Aorta (tissue), 5 donors: ENCODE measurements around the gene IQUB. TPM values are rescaled to one million over a fixed set of nuclear protein-coding genes. Genes with fewer than 3 reads are reported as not detected.
"Not testable (repeated sequence)": the region's sequence is repeated elsewhere in the genome, so short reads cannot be mapped to it uniquely, and the experiment has no call there.

Source experiments
- ATAC-seq: fragments of 200-7000 bp; cut with Tn5 transposase; one replicate; pipeline ENCODE4 v1.9.1; 2022; ENCODE audit warnings: moderate library complexity; ENCODE audit not compliant: low FRiP score
- DNase-seq, 2 donors: peaks; one replicate each; pipeline ENCODE4 v3.0.0-alpha.2; 2020
- H3K27ac ChIP-seq, 2 donors: one replicate each; pipeline ENCODE4 v1.5.1; 2013; ENCODE audit warnings: low read length in 2 of 2, mild to moderate bottlenecking in 2 of 2, moderate library complexity in 2 of 2, control low read depth in 1 of 2, inconsistent platforms in 1 of 2, low read depth in 1 of 2
- H3K27me3 ChIP-seq, 2 donors: one replicate each; pipeline ENCODE4 v1.6.1; 2013; ENCODE audit warnings: control low read depth in 1 of 2, low read length in 1 of 2, mild to moderate bottlenecking in 1 of 2, moderate library complexity in 1 of 2; ENCODE audit not compliant: insufficient read depth in 2 of 2, control insufficient read depth in 1 of 2
- H3K36me3 ChIP-seq, 2 donors: one replicate each; pipeline ENCODE4 v1.6.1; 2013; ENCODE audit warnings: control low read depth in 1 of 2, low read length in 1 of 2, mild to moderate bottlenecking in 1 of 2; ENCODE audit not compliant: insufficient read depth in 2 of 2, control insufficient read depth in 1 of 2
- H3K4me1 ChIP-seq, 2 donors: one replicate each; pipeline ENCODE4 v1.6.1; 2013; ENCODE audit warnings: low read length in 2 of 2, control low read depth in 1 of 2, mild to moderate bottlenecking in 1 of 2, moderate library complexity in 1 of 2; ENCODE audit not compliant: insufficient read depth in 2 of 2, control insufficient read depth in 1 of 2
- H3K4me3 ChIP-seq, 2 donors: one replicate each; pipeline ENCODE4 v1.5.1; 2013; ENCODE audit warnings: low read length in 2 of 2, control low read depth in 1 of 2, mild to moderate bottlenecking in 1 of 2
- H3K9me3 ChIP-seq: one replicate; pipeline ENCODE4 v1.6.1; 2013; ENCODE audit warnings: mild to moderate bottlenecking, low read length; ENCODE audit not compliant: control insufficient read depth
- WGBS, 2 donors: extraction: QIAGEN DNeasy Blood & Tissue Kit; methylation state at CpG; one replicate each; pipeline ENCODE4 v1.1.7; 2013; 5-methylcytosine and 5-hydroxymethylcytosine counted together
- intact Hi-C, 2 donors: fragments of 100-400 bp; cut with DNase I; formaldehyde crosslinking; loops; one replicate each; pipeline versions ENCODE4 v1.14.2 to v1.15.0; 2022
- polyA plus RNA-seq, 2 donors: library from polyadenylated mRNA; stranded (reverse); fragments of 200-250 nt; gene quantifications; one replicate each; pipeline ENCODE4 v1.2.3, GENCODE V29; 2013
- total RNA-seq, 2 donors: library from RNA; stranded (reverse); fragmentation: NEBNext Ultra II Directional; extraction: Animal tissue kit (Norgen Biotek cat#: 25700); gene quantifications; one replicate each; pipeline ENCODE4 v1.2.1, GENCODE V29; 2021
- donor health status: healthy with polysubstance abuse.
- donor health status: Bipolar disorder and iron deficiency.
- donor health status: DM: no; HTN: no; CAD: no.
- donor health status: DM: no; HTN: no; CAD: no.
- donor health status: DM: yes; HTN: yes; CAD: no.

IQUB gene
- total and polyA plus RNA-seq, 4 donors, result 0.39 to 0.81 (median 0.59) TPM; not detected in 1

GRCh38 chr7:123425246-123425645, 109.1 kb downstream of the IQUB start:
- ATAC-seq, result no peak
- intact Hi-C loops, result no loop called here
- H3K9me3 ChIP-seq, result no peaks in the 10 kb centered on the region
- H3K4me1 ChIP-seq, result no peaks in the 10 kb centered on the region
- no peak for DNase-seq
- H3K36me3 ChIP-seq, result no peaks in the 10 kb centered on the region
- no peaks in the 10 kb centered on the region for H3K27me3 ChIP-seq
- H3K27ac ChIP-seq, result no peak overlapping the region
- H3K4me3 ChIP-seq, result no peak overlapping the region

DNA sequence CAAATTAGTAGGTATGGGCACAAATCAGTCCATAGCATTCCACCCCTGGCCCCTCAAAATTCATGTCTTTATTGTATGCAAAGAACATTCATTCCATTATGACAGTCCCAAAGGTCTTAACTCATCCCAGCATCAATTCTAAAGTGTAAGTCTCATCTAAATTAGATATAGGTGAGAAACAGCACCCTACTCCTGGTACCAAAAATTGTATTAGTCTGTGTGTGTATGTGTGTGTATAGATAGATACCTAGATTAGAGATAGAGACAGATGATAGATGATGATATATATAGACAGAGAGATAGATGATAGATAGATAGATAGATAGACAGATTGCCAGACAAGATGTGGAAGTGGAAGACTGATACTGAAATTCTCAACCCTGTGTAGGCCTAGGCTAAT, 109.9 kb downstream of the IQUB start:
- DNase-seq, result no peak

GRCh38 chr7:123423622-123424021, 110.8 kb downstream of the IQUB start:
- Histone ChIP-seq H3K27ac (no peak overlapping the region), H3K4me1 (no peaks in the 10 kb centered on the region), H3K9me3 (no peaks in the 10 kb centered on the region), H3K4me3 (no peak overlapping the region), H3K36me3 (no peaks in the 10 kb centered on the region), H3K27me3 (no peaks in the 10 kb centered on the region)
- intact Hi-C loops, result no loop called here
- DNase-seq, result no peak
- no peak for ATAC-seq
- 80 to 85% methylated on average over 2 of the region's 2 CpGs for WGBS, 2 donors

More for the DNA sequence above, 109.9 kb downstream of the IQUB start:
- Histone ChIP-seq H3K9me3 (no peaks in the 10 kb centered on the region), H3K27me3 (no peaks in the 10 kb centered on the region), H3K36me3 (no peaks in the 10 kb centered on the region), H3K4me3 (no peak overlapping the region), H3K27ac (no peak overlapping the region), H3K4me1 (no peaks in the 10 kb centered on the region)
- intact Hi-C loops, result no loop called here
- no peak for ATAC-seq

DNA sequence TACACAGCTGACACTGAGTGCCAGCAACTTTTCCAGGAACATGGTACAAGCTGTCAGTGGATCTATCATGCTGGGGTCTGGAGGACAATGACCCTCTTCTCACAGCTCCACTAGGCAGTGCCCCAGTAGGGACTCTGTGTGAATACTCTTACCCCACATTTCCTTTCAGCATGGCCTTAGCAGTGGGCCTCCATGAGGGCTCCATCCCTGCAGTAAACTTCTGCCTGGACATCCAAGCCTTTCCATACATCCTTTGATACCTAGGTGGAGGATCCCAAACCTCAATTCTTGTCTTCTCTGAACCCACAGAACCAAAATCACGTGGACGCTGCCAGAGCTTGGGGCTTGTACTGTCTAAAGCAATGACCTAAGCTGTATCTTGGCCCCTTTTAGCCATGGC, 116.8 kb downstream of the IQUB start:
- ATAC-seq (no peak), DNase-seq (no peak)
- H3K36me3 ChIP-seq, result no peaks in the 10 kb centered on the region
- H3K27me3 ChIP-seq, result no peaks in the 10 kb centered on the region
- no peak overlapping the region for H3K27ac ChIP-seq
- H3K4me3 ChIP-seq, result no peak overlapping the region
- H3K9me3 ChIP-seq, result peaks cover 2% of the 10 kb centered on the region
- H3K4me1 ChIP-seq, result no peaks in the 10 kb centered on the region
- intact Hi-C loops, result no loop called here
- 88 to 100% methylated on average over 2 of the region's 2 CpGs for WGBS, 2 donors

DNA sequence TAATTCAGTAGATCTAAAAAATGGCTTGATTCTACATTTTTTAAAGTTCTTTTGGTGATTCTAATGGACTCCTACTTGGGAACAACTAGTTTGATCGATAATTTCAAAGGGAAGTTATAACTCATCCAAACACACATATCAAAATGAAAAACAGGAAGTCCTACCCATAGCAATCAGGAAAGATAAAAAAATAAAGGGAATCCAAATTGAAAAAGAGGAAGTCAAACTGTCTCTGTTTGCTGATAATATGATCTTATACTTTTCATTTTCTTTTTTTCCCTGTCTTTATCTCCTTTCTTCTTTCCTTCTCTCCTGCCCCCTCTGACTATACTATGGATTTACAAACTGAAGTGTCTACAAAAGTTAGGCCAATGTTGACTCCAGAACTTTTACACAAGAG, 118.8 kb downstream of the IQUB start:
- Histone ChIP-seq H3K27ac (no peak overlapping the region), H3K27me3 (no peaks in the 10 kb centered on the region), H3K9me3 (peaks cover 2% of the 10 kb centered on the region), H3K4me3 (no peak overlapping the region), H3K4me1 (peaks cover 0 to under 1% of the 10 kb centered on the region in 2 donors), H3K36me3 (no peaks in the 10 kb centered on the region)
- no peak for ATAC-seq
- intact Hi-C loops, result no loop called here
- no peak for DNase-seq
- 82 to 87% methylated on average over 1 of the region's 1 CpG for WGBS, 2 donors

- no peak overlapping the region for H3K4me3 ChIP-seq
- H3K9me3 ChIP-seq, result no peaks in the 10 kb centered on the region
- ATAC-seq, result peak; percentile 74
- peak in 1 of 2 donors; percentile 44 for DNase-seq
- no peaks in the 10 kb centered on the region for H3K36me3 ChIP-seq
- intact Hi-C loops, result no loop called here
- no peak overlapping the region for H3K27ac ChIP-seq
- no peaks in the 10 kb centered on the region for H3K27me3 ChIP-seq
- peaks cover 2% of the 10 kb centered on the region in 2 donors for H3K4me1 ChIP-seq
- WGBS, 2 donors, result 0 to 7% methylated on average over 1 of the region's 1 CpG
Observed at GRCh38 chr7:123410273-123410904, 124.0 kb downstream of the IQUB start.

- DNase-seq, H3K4me1 ChIP-seq, H3K27me3 ChIP-seq, H3K4me3 ChIP-seq, H3K27ac ChIP-seq, intact Hi-C loops, H3K36me3 ChIP-seq, H3K9me3 ChIP-seq, ATAC-seq: not testable (repeated sequence)
- WGBS, 2 donors, result 80 to 85% methylated on average over 4 of the region's 4 CpGs
Observed at GRCh38 chr7:123407951-123408350, 126.4 kb downstream of the IQUB start.

Other genes starting within 250 kb of the IQUB start
- 10 to 100 TPM; 51.1 to 53.6 TPM for gene NDUFA5, start 23.2 kb upstream of the IQUB start, total RNA-seq
- 100 to 1,000 TPM in 1 of 2 donors, 10 to 100 TPM in 1; 79.7 to 138 TPM for gene NDUFA5, start 23.2 kb upstream of the IQUB start, polyA plus RNA-seq
- not detected for gene ASB15, start 67.2 kb upstream of the IQUB start, total RNA-seq
- gene ASB15, start 67.2 kb upstream of the IQUB start, polyA plus RNA-seq, result under 1 TPM in 1 of 2 donors, not detected in 1; 0.13 TPM
- not detected for gene LMOD2, start 121.3 kb upstream of the IQUB start, total RNA-seq
- gene LMOD2, start 121.3 kb upstream of the IQUB start, polyA plus RNA-seq, result 1 to 10 TPM in 1 of 2 donors, not detected in 1; 1.8 TPM
- 10 to 100 TPM; 46.0 to 48.2 TPM for gene WASL, start 214.4 kb upstream of the IQUB start, total RNA-seq
- gene WASL, start 214.4 kb upstream of the IQUB start, polyA plus RNA-seq, result 10 to 100 TPM; 21.3 to 29.1 TPM